Measurements from ENCODE around the gene SLC38A10. TPM values are rescaled to one million over a fixed set of nuclear protein-coding genes. Genes with fewer than 3 reads are reported as not detected.

The SLC38A10 gene
- total RNA-seq, 1 donor from 2014 or later: 120 TPM

DNA sequence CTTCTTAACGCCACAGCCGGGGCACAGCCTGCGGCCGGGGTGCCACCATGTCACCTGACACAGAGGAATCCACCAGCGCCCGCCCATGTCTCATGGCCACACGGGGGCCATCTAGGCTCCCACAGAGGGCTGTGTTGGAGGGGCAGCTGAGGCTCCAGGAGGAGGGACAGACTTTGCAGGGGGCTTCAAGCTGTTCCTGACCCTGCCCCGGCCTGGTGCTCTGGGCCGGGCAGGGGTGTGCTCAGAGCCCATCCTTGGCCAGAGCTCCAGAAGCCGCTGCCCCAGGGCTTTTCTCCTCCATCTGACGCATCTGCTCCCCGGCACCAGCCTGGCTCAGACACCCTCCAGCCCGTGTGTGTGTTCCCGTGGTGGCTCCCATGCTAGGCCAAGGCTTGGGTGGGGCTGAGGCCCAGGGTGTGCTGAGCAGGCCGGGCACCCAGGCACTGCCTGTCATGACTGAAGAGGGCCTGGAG, 7.8 kb upstream of the SLC38A10 start:
- no peak overlapping the region for H3K4me3 Mint-ChIP-seq (ENCODE audit: unreplicated experiment)
- TF ChIP-seq, protein P1, sequence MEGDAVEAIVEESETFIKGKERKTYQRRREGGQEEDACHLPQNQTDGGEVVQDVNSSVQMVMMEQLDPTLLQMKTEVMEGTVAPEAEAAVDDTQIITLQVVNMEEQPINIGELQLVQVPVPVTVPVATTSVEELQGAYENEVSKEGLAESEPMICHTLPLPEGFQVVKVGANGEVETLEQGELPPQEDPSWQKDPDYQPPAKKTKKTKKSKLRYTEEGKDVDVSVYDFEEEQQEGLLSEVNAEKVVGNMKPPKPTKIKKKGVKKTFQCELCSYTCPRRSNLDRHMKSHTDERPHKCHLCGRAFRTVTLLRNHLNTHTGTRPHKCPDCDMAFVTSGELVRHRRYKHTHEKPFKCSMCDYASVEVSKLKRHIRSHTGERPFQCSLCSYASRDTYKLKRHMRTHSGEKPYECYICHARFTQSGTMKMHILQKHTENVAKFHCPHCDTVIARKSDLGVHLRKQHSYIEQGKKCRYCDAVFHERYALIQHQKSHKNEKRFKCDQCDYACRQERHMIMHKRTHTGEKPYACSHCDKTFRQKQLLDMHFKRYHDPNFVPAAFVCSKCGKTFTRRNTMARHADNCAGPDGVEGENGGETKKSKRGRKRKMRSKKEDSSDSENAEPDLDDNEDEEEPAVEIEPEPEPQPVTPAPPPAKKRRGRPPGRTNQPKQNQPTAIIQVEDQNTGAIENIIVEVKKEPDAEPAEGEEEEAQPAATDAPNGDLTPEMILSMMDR (IDR thresholded peaks at IDR 0.05): no peak
- no peaks in the 10 kb centered on the region for H3K9me3 Mint-ChIP-seq (ENCODE audit: unreplicated experiment)
- H3K4me1 Mint-ChIP-seq (ENCODE audit: unreplicated experiment): peaks cover 3% of the 10 kb centered on the region
- no peaks in the 10 kb centered on the region for H3K27me3 Mint-ChIP-seq (ENCODE audit: unreplicated experiment)
- no peak for DNase-seq (ENCODE audit: extremely low spot score, unreplicated experiment)
- no peak overlapping the region for H3K27ac Mint-ChIP-seq (ENCODE audit: unreplicated experiment)
- no peaks in the 10 kb centered on the region for H3K36me3 Mint-ChIP-seq (ENCODE audit: unreplicated experiment)

DNA sequence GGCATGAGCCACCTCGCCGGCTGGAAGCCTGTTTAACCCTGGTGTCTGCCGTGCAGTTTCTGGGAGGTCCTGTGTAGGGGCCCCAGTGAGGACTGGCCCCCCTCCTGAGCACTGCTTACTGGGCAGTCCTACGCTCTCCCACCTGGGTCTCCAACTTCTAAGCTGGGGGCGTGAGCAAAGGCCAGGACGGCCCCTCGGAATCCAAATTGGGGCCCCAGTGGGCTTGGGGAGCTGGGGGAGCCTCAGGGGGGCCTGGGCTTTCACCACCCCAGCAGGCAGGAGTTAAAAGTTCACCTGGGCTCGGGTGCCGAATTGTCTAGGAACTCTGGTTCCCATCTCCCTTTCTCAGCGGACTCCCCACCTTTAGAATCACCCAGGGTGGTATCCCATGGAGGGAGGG, 7.2 kb upstream of the SLC38A10 start:
- TF ChIP-seq, protein P1 (IDR thresholded peaks at IDR 0.05): no peak

DNA sequence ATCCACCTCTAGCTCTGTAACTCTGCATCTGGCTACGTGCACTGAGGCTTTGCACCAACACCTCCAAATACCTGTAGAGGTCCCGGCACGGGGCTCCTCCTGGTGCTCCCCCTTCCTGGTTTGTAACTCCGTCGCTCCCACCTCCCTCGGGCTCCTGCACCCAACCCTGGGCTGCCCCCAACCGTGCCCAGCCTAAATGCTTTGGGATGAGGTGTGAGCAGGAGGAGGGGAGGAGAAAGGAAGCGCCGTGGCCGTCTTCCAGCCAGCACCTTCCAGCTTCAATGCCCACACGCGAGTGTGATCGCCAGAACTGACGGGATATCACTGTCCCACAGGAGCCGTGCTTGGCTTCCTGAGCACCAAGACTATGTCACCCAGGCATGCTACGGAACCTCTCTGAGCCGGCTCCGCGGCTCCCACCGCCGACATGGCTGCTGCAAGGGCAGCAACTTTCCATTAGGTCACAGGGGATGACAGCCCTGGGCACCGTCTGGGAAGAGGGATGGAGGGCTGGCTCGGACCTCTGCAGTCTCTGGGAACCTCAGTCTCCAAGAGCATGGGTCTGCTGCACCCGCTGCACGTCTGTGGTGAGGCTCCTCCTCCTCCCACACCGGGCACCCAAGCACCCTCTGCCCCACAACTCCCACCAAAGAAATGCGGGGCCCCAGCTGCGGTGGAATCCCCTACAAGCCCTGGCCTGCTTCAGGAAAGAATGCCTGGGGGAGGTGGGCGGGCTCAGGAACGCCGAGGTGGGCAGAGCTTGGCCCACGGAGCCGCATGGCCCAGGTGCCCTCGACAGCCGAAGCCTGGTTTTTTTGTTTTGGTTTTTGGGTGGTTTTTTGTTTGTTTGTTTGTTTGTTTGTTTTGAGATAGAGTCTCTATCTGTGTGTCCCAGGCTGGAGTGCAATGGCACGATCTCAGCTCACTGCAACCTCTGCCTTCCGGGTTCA, 6.4 kb upstream of the SLC38A10 start:
- H3K27me3 Mint-ChIP-seq (ENCODE audit: unreplicated experiment): no peaks in the 10 kb centered on the region
- H3K36me3 Mint-ChIP-seq (ENCODE audit: unreplicated experiment): no peaks in the 10 kb centered on the region
- DNase-seq (ENCODE audit: extremely low spot score, unreplicated experiment): no peak
- H3K4me1 Mint-ChIP-seq (ENCODE audit: unreplicated experiment): no peaks in the 10 kb centered on the region
- no peaks in the 10 kb centered on the region for H3K9me3 Mint-ChIP-seq (ENCODE audit: unreplicated experiment)
- no peak overlapping the region for H3K4me3 Mint-ChIP-seq (ENCODE audit: unreplicated experiment)
- TF ChIP-seq, protein P1 (IDR thresholded peaks at IDR 0.05): no peak
- H3K27ac Mint-ChIP-seq (ENCODE audit: unreplicated experiment): no peak overlapping the region

More for the DNA sequence above, 7.2 kb upstream of the SLC38A10 start:
- no peak for DNase-seq (ENCODE audit: extremely low spot score, unreplicated experiment)
- Mint-ChIP-seq H3K27me3 (ENCODE audit: unreplicated experiment) (no peaks in the 10 kb centered on the region), H3K27ac (ENCODE audit: unreplicated experiment) (no peak overlapping the region), H3K36me3 (ENCODE audit: unreplicated experiment) (no peaks in the 10 kb centered on the region), H3K9me3 (ENCODE audit: unreplicated experiment) (no peaks in the 10 kb centered on the region), H3K4me1 (ENCODE audit: unreplicated experiment) (no peaks in the 10 kb centered on the region), H3K4me3 (ENCODE audit: unreplicated experiment) (no peak overlapping the region)

DNA sequence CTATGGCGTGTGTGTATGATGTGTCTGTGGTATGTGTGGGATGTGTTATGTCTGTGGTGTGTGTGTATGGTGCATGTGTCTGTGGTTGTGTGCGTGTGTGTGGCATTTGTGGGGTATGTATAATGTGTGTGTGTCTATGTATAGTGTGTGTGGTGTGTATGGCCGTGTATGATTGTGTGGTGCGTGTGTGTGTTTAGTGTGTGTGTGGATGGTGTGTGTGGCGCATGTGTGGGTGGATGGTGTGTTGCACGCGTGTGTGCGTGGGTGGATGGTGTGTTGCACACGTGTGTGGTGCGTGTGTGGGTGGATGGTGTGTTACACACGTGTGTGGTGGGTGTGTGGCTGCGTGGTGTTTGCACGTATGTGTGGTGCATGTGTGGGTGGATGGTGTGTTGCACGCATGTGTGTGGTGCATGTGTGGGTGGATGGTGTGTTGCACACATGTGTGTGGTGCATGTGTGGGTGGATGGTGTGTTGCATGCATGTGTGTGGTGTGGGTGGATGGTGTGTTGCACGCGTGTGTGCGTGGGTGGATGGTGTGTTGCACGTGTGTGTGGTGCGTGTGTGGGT, 5.6 kb upstream of the SLC38A10 start:
- no peaks in the 10 kb centered on the region for H3K36me3 Mint-ChIP-seq (ENCODE audit: unreplicated experiment)
- peaks cover 4% of the 10 kb centered on the region for H3K4me1 Mint-ChIP-seq (ENCODE audit: unreplicated experiment)
- no peak overlapping the region for H3K27ac Mint-ChIP-seq (ENCODE audit: unreplicated experiment)
- H3K9me3 Mint-ChIP-seq (ENCODE audit: unreplicated experiment): no peaks in the 10 kb centered on the region
- no peak for DNase-seq (ENCODE audit: extremely low spot score, unreplicated experiment)
- TF ChIP-seq, protein P1 (IDR thresholded peaks at IDR 0.05): no peak
- H3K27me3 Mint-ChIP-seq (ENCODE audit: unreplicated experiment): no peaks in the 10 kb centered on the region
- no peak overlapping the region for H3K4me3 Mint-ChIP-seq (ENCODE audit: unreplicated experiment)

Measured in osteocyte (in vitro differentiated cells).